K562 (cell line): ENCODE data around the gene TAF1D. TPM values are rescaled to one million over a fixed set of nuclear protein-coding genes. Genes with fewer than 3 reads are reported as not detected.

Experiments used
- CBX2 ChIP-seq: fragments of 200-600 bp; sonication (generic); IDR thresholded peaks from one replicate; pipeline ENCODE4 v1.6.1; 2012; ENCODE audit warnings: mild to moderate bottlenecking, low read length, inconsistent platforms; ENCODE audit not compliant: insufficient read depth, poor library complexity, severe bottlenecking
- CHD2 ChIP-seq: IDR thresholded peaks from 2 replicates; pipeline ENCODE4 v1.6.1; 2011; ENCODE audit warnings: low read depth, low read length
- MAFF ChIP-seq: IDR thresholded peaks from 2 replicates; pipeline ENCODE4 v1.6.1; 2012; ENCODE audit warnings: low read length, improper control_type of control experiment
- MCM5 ChIP-seq: fragments of 450-650 bp; IDR thresholded peaks from 2 replicates; pipeline ENCODE4 v1.6.1; 2016; ENCODE audit warnings: low read depth
- MEIS2 ChIP-seq: fragments of 450-650 bp; IDR thresholded peaks from 2 replicates; pipeline ENCODE4 v1.6.1; 2014; ENCODE audit warnings: mild to moderate bottlenecking; ENCODE audit not compliant: partially characterized antibody
- NR4A1 ChIP-seq, 2 experiments: fragments of 250-450 bp in 1 of 2; fragments of 450-650 bp in 1 of 2; sonication (Bioruptor Pico) in 1 of 2; IDR thresholded peaks; 2 replicates each; pipeline versions ENCODE4 v1.4.0 to v1.6.1; 2016 to 2020; ENCODE audit warnings: mild to moderate bottlenecking in 2 of 2, missing compliant biosample characterization in 1 of 2, missing genetic modification characterization in 1 of 2, moderate library complexity in 1 of 2
- PTRF ChIP-seq: fragments of 450-650 bp; IDR thresholded peaks from 2 replicates; pipeline ENCODE4 v1.6.1; 2016; ENCODE audit warnings: mild to moderate bottlenecking, missing genetic modification characterization, missing compliant biosample characterization
- ZEB2 ChIP-seq: fragments of 450-650 bp; IDR thresholded peaks from 2 replicates; pipeline ENCODE4 v1.6.1; 2016
- ZFX ChIP-seq: sonication (generic); formaldehyde crosslinking; IDR thresholded peaks from 2 replicates; pipeline ENCODE4 v1.8.0; 2022; ENCODE audit warnings: mild to moderate bottlenecking, missing genetic modification reagents, moderate library complexity
- ZNF175 ChIP-seq: fragments of 200-800 bp; sonication (Bioruptor generic); IDR thresholded peaks from 2 replicates; pipeline ENCODE4 v1.6.1; 2016; ENCODE audit warnings: low read depth, mild to moderate bottlenecking, missing genetic modification characterization, missing compliant biosample characterization
- ZNF224 ChIP-seq: sonication (generic); formaldehyde crosslinking; IDR thresholded peaks from 2 replicates; pipeline ENCODE4 v1.8.0; 2022; ENCODE audit warnings: mild to moderate bottlenecking, missing genetic modification reagents
- ZNF830 ChIP-seq: fragments of 250-450 bp; sonication (Bioruptor Pico); IDR thresholded peaks from 2 replicates; pipeline ENCODE4 v1.5.0; 2021; ENCODE audit warnings: mild to moderate bottlenecking
- polyA plus RNA-seq, 8 experiments: library from polyadenylated mRNA; depleted of rRNA in 4 of 8; stranded (reverse) in 5 of 8; unstranded in 3 of 8; fragments of >200 nt; fragmentation: Nextera tagmentation in 2 of 8; fragmentation: Illumina TruSeq in 1 of 8; extraction: Ambion mirVana in 2 of 8; extraction: Trizol in 1 of 8; gene quantifications; 2 replicates each; pipeline versions ENCODE4 v1.2.1 to v1.2.3, GENCODE V29; 2011 to 2014; ENCODE audit warnings: inconsistent platforms in 1 of 8, missing spikeins in 1 of 8
- total RNA-seq, 7 experiments: library from RNA; depleted of rRNA in 6 of 7; stranded (reverse); fragments of >200 nt in 6 of 7; fragmentation: Illumina TruSeq in 2 of 7; extraction: Trizol in 2 of 7; gene quantifications; 2 replicates each; pipeline versions ENCODE4 v1.2.1 to v1.2.3, GENCODE V29; 2011 to 2021; ENCODE audit warnings: low replicate concordance in 1 of 7
- TF ChIP-seq, protein P1 (sequence below): fragments of 250-450 bp; sonication (Bioruptor Pico); IDR thresholded peaks from 2 replicates; pipeline ENCODE4 v1.4.0; 2020; ENCODE audit warnings: mild to moderate bottlenecking, moderate library complexity
- TF ChIP-seq, protein P2 (sequence below): fragments of 250-450 bp; sonication (Bioruptor Pico); IDR thresholded peaks from 2 replicates; pipeline ENCODE4 v1.8.0; 2022; ENCODE audit warnings: moderate library complexity, mild to moderate bottlenecking, inconsistent platforms
- TF ChIP-seq, protein P3 (sequence below): sonication (generic); formaldehyde crosslinking; IDR thresholded peaks from 2 replicates; pipeline ENCODE4 v1.8.1; 2023; ENCODE audit warnings: mild to moderate bottlenecking, missing genetic modification reagents
- TF ChIP-seq, protein P4 (sequence below): fragments of 450-650 bp; IDR thresholded peaks from 2 replicates; pipeline ENCODE4 v1.6.1; 2014; ENCODE audit warnings: low read depth, mild to moderate bottlenecking, moderate library complexity, borderline replicate concordance
- TF ChIP-seq, protein P5 (sequence below): sonication (generic); formaldehyde crosslinking; IDR thresholded peaks from 2 replicates; pipeline ENCODE4 v1.8.0; 2022; ENCODE audit warnings: mild to moderate bottlenecking, missing genetic modification reagents
- TF ChIP-seq, protein P6 (sequence below): fragments of 250-450 bp; sonication (Bioruptor Pico); IDR thresholded peaks from 2 replicates; pipeline ENCODE4 v1.4.0; 2020
- TF ChIP-seq, protein P7 (sequence below): sonication (generic); formaldehyde crosslinking; IDR thresholded peaks from 2 replicates; pipeline ENCODE4 v1.8.0; 2022; ENCODE audit warnings: missing genetic modification reagents, mild to moderate bottlenecking, moderate library complexity, borderline replicate concordance

Gene TAF1D
- total and polyA plus RNA-seq, 9 of the 15 experiments (the other 6 are each of a cell fraction or from before 2014, with no cell fraction given): 122 to 347 (median 250) TPM

DNA sequence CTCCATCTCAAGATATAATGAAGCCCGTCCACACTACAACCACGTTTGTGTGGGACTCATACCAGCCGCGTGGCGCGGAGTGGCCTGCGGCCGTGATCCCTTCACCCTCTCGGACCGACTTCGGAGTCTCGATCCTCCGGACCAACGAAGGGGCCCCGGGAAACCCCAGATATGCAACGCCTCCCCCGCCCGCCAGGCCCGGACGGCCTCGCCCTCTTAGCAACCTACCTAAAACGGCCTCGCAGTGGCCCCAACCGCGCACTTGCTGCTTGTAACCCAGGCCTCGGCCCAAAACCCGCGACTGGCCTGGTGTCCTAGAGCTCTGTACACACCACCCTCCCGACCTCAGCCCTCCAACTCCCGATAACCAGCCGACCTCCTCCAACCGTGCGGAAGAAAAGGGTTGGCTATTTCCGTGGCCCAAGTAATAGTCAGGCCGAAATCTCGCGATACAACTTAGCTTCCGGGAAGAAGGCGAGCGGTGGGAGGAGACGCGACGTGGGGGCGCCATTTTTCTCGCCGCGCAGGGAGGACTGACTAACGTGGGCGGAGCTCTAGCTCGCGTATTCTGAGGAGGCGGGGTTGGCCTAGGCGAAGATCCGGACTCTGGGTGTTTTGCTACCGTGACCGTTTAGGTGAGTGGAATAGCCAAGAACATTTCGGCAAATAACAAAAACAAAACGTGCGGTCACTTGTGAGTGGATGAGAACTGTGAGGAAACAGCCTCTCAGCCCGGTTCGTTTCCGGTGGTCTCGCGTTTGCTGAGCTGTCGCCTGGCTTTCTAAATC is at the start of gene TAF1D, which contains the start of gene C11orf54 (continued):
- TF ChIP-seq, protein P1, sequence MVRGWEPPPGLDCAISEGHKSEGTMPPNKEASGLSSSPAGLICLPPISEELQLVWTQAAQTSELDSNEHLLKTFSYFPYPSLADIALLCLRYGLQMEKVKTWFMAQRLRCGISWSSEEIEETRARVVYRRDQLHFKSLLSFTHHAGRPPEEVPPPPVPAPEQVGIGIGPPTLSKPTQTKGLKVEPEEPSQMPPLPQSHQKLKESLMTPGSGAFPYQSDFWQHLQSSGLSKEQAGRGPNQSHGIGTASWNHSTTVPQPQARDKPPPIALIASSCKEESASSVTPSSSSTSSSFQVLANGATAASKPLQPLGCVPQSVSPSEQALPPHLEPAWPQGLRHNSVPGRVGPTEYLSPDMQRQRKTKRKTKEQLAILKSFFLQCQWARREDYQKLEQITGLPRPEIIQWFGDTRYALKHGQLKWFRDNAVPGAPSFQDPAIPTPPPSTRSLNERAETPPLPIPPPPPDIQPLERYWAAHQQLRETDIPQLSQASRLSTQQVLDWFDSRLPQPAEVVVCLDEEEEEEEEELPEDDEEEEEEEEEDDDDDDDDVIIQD (CRISPR knock-in tag): no peak
- TF ChIP-seq ZNF224: no peak
- TF ChIP-seq, protein P2, sequence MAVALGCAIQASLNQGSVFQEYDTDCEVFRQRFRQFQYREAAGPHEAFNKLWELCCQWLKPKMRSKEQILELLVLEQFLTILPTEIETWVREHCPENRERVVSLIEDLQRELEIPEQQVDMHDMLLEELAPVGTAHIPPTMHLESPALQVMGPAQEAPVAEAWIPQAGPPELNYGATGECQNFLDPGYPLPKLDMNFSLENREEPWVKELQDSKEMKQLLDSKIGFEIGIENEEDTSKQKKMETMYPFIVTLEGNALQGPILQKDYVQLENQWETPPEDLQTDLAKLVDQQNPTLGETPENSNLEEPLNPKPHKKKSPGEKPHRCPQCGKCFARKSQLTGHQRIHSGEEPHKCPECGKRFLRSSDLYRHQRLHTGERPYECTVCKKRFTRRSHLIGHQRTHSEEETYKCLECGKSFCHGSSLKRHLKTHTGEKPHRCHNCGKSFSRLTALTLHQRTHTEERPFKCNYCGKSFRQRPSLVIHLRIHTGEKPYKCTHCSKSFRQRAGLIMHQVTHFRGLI (CRISPR knock-in tag): no peak
- TF ChIP-seq, protein P3, sequence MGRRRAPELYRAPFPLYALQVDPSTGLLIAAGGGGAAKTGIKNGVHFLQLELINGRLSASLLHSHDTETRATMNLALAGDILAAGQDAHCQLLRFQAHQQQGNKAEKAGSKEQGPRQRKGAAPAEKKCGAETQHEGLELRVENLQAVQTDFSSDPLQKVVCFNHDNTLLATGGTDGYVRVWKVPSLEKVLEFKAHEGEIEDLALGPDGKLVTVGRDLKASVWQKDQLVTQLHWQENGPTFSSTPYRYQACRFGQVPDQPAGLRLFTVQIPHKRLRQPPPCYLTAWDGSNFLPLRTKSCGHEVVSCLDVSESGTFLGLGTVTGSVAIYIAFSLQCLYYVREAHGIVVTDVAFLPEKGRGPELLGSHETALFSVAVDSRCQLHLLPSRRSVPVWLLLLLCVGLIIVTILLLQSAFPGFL (CRISPR knock-in tag): no peak
- TF ChIP-seq MAFF: no peak
- TF ChIP-seq CHD2: peak; percentile 95
- TF ChIP-seq ZEB2: no peak
- no peak for TF ChIP-seq MCM5
- TF ChIP-seq CBX2: no peak
- TF ChIP-seq ZFX (CRISPR knock-in tag): peak; percentile 95
- TF ChIP-seq MEIS2: peak; percentile 8
- TF ChIP-seq, protein P4, sequence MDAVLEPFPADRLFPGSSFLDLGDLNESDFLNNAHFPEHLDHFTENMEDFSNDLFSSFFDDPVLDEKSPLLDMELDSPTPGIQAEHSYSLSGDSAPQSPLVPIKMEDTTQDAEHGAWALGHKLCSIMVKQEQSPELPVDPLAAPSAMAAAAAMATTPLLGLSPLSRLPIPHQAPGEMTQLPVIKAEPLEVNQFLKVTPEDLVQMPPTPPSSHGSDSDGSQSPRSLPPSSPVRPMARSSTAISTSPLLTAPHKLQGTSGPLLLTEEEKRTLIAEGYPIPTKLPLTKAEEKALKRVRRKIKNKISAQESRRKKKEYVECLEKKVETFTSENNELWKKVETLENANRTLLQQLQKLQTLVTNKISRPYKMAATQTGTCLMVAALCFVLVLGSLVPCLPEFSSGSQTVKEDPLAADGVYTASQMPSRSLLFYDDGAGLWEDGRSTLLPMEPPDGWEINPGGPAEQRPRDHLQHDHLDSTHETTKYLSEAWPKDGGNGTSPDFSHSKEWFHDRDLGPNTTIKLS: peak; percentile 94
- TF ChIP-seq ZNF175: no peak
- no peak for TF ChIP-seq NR4A1 (CRISPR knock-in tag; IDR thresholded peaks at IDR 0.05)
- TF ChIP-seq NR4A1 (tag; IDR thresholded peaks at IDR 0.05): no peak
- no peak for TF ChIP-seq ZNF830 (CRISPR knock-in tag)
- TF ChIP-seq PTRF (tag): no peak
- TF ChIP-seq, protein P5, sequence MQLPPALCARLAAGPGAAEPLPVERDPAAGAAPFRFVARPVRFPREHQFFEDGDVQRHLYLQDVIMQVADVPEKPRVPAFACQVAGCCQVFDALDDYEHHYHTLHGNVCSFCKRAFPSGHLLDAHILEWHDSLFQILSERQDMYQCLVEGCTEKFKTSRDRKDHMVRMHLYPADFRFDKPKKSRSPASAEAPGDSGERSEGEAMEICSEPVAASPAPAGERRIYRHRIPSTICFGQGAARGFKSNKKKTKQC (CRISPR knock-in tag): 0 out of 2 replicates have a peak, but pooled peaks have one; percentile 48
- TF ChIP-seq, protein P6, sequence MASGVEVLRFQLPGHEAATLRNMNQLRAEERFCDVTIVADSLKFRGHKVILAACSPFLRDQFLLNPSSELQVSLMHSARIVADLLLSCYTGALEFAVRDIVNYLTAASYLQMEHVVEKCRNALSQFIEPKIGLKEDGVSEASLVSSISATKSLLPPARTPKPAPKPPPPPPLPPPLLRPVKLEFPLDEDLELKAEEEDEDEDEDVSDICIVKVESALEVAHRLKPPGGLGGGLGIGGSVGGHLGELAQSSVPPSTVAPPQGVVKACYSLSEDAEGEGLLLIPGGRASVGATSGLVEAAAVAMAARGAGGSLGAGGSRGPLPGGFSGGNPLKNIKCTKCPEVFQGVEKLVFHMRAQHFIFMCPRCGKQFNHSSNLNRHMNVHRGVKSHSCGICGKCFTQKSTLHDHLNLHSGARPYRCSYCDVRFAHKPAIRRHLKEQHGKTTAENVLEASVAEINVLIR: no peak
- TF ChIP-seq, protein P7, sequence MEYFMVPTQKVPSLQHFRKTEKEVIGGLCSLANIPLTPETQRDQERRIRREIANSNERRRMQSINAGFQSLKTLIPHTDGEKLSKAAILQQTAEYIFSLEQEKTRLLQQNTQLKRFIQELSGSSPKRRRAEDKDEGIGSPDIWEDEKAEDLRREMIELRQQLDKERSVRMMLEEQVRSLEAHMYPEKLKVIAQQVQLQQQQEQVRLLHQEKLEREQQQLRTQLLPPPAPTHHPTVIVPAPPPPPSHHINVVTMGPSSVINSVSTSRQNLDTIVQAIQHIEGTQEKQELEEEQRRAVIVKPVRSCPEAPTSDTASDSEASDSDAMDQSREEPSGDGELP: peak; percentile 50
